GM10266 (cell line): ENCODE measurements around the gene MREG.
A peak's percentile ranks its signal among the peaks of the same experiment; 100 is the strongest.
"Not testable (repeated sequence)": the region's sequence is repeated elsewhere in the genome, so short reads cannot be mapped to it uniquely, and the experiment has no call there.

ENCODE experiments used
- DNase-seq: peaks from one replicate; pipeline ENCODE4 v3.0.0; 2012; ENCODE audit errors: extremely low spot score
- TF ChIP-seq, protein P1 (sequence below): IDR thresholded peaks from 2 replicates; pipeline ENCODE4 v1.5.1; 2012; ENCODE audit warnings: mild to moderate bottlenecking, low read depth; ENCODE audit not compliant: control insufficient read depth, insufficient read depth; ENCODE audit errors: missing control alignments

MREG gene

DNA sequence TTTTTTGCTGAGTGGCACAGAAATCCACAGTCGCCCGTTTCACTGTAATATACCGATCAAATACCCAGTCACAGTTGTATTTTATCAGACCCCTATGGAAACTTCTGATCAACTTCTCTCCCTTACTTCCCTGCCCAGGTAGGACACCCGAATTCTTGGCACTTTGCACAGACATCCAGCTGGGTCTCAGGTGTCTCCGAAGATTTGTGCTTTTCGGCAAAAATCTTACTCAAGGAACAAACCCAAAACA is 596 bp downstream of the MREG start:
- TF ChIP-seq, protein P1, sequence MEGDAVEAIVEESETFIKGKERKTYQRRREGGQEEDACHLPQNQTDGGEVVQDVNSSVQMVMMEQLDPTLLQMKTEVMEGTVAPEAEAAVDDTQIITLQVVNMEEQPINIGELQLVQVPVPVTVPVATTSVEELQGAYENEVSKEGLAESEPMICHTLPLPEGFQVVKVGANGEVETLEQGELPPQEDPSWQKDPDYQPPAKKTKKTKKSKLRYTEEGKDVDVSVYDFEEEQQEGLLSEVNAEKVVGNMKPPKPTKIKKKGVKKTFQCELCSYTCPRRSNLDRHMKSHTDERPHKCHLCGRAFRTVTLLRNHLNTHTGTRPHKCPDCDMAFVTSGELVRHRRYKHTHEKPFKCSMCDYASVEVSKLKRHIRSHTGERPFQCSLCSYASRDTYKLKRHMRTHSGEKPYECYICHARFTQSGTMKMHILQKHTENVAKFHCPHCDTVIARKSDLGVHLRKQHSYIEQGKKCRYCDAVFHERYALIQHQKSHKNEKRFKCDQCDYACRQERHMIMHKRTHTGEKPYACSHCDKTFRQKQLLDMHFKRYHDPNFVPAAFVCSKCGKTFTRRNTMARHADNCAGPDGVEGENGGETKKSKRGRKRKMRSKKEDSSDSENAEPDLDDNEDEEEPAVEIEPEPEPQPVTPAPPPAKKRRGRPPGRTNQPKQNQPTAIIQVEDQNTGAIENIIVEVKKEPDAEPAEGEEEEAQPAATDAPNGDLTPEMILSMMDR: no peak
- no peak for DNase-seq

DNA sequence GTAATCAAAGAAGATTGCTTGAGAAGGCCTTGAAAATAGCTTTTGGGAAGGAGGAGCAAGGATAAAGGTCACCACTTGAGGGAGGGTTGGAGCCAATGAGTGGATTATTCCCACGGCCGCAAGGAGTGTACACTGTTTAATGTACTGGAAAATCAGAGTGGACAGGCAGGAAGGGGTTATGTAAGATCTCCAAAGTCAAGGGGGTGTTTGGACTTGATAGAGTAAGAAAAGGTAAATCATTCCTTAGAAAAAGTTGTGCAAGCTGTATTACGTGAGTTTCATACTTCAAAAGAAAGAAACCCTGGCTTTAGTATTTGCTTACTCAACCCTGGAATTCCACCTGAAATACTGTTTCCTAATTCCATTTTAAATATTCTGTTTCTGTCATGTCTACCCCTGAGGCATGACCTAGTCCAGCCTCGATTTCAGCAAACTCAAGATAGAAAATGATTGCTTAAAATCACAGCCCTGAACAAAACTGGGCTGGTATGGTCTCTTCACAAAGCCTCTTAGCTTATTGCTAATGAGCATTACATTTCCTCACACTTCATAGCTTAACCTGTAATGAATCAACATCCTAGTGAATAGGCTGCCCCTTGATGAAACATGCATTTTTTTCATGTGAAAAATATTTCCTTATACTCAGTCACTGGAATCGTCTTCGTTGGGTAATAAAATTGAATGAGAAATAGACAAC is 1.1 kb downstream of the MREG start:
- DNase-seq: no peak
- TF ChIP-seq, protein P1: no peak

DNA sequence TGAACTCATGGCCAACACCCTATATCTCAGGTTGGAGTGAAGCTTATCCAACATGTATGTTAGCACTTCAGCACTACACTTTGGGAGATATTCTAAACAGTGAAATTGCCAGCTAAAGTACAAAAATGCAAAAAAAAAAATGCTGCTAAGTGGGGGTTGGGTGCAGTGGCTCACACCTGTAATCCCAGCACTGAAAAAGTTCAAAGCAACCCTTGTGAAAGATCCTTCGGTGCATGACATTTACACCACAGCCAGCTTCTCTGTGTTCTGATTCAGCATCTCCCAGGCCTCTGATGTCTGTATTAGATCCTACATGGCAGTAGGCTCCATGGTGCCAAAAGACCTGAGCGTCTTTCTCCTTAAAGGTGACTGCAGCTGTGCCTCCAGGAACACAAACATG is 4.1 kb downstream of the MREG start:
- not testable (repeated sequence) for DNase-seq

DNA sequence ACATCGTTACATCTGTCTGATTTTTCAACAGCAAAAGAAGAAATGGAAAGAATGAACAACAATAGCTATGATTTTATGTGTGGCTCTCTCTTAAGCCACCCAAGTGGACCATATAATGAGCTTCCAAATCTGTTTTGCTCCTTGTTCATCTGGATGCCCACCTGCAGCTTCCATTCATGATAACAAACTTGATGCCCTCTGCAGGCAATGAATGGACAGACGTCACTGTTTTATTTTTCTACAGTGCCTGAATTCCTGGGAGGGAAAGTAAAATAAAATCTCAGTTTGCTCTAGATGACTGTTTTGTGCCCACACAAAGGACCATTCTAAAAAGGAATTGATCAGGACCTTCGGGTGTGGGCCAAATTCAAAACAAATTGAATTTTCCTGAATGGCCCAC is 5.0 kb downstream of the MREG start:
- TF ChIP-seq, protein P1: no peak
- no peak for DNase-seq

DNA sequence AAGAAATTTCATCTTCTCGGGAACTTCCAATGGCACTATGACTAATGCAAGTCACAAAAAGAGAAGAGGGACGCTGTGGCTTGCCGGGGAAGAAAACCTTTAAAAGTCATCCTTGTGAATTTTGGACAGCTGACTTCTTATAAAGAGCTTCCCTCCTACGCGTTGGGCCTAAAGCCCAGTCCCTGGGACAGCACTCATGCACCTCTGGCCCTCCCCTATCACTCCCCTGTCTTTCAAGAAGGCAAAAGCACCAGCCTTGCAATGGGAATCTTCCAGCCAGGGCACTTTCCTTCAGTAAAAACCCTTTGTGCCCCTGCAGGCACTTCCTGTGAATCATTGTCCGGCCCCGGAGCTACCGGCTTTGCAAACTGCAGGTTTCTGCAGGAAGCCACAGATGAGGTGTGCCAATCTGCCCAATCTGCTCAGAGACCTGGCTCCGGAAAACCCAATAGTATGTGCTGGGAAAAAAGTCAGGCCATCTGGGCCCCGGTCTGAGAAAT is 7.1 kb downstream of the MREG start:
- DNase-seq: peak; percentile 40
- TF ChIP-seq, protein P1: no peak

DNA sequence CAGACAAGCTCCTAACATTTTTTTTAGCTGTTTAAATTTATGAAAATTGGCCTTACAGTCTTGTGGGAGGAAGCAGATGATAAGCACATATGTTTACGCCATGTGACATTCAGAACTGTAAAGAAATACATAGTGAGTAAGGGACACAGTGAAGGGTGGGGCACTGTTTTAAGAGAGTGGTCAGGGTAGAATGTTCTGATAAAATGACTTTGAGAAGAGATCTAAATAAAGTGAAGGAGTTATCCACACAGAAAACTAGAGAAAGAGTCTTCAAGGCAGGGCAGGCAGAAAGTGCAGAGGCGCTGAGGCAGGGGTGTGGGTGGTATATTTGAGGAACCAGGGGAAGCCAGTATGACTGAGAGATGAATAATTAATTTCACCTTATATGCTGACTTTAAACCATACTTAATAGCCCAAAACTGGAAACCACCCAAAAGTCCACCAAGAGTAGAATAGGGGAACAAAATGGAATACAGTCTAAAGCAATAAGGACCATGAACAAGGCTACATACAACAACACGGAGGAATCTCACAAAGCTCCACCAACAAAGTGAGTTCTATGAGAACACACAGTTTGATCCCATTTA is 8.6 kb downstream of the MREG start:
- TF ChIP-seq, protein P1: no peak
- no peak for DNase-seq

DNA sequence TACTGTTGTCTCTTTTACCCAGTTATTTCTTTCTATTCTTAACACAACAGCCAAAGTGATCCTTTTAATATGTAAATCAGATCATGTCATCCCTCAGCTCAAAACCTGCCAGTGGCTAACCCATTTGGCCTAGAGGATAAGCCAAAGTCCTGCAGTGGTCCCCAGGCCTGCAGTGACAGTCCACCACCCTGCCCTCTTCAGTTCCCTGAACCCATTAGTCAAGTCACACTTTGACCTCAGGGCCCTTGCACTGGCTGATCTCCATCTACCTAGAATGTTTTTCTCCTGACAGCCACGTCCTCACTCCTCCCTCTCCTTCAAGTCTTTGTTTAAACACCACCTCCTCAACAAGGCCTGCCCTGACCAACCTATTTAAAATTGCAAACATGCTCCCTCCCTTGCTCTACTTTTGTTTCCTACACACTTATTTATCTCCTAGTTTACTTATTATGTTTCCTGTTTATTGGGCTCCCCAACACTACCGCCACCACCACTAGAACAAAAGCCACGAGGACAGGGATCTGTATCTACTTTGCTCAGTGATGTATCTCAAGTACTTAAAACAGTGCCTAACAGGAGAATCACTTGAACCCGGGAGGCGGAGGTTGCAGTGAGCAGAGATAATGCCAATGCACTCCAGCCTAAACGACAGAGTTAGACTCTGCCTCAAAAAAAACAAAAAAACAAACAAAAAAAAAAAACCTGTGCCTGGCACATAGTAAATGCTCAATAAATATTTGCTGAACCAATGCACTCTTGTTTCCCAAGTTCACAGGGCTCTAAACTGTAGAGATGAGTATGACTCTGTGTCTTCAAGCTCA is 9.3 kb downstream of the MREG start:
- TF ChIP-seq, protein P1: no peak
- DNase-seq: no peak
